ENCODE results near the gene C13orf42.
A peak's percentile ranks its signal among the peaks of the same experiment; 100 is the strongest.

Gene C13orf42

GRCh38 chr13:51111174-51111573 is at the start of gene C13orf42:
Gene C13orf42, minus strand, starts transcription at chr13:51111274. Its CDS starts 65 bp downstream, at chr13:51111209.
- no peak for DNase-seq (ENCODE audit: low read depth in 2 of 2)

- DNase-seq (ENCODE audit: low read depth in 2 of 2): no peak
Measured at GRCh38 chr13:51158880-51159518, 47.9 kb upstream of the C13orf42 start.

- no peak for DNase-seq (ENCODE audit: low read depth in 2 of 2)
Measured at GRCh38 chr13:51158365-51158764, 47.3 kb upstream of the C13orf42 start.

- no peak for DNase-seq (ENCODE audit: low read depth in 2 of 2)
Measured at GRCh38 chr13:51156648-51157047, 45.6 kb upstream of the C13orf42 start.

- DNase-seq (ENCODE audit: low read depth in 2 of 2): no peak
Measured at GRCh38 chr13:51155776-51156515, 44.9 kb upstream of the C13orf42 start.

GRCh38 chr13:51155161-51155560 is 44.1 kb upstream of the C13orf42 start:
- DNase-seq (ENCODE audit: low read depth in 2 of 2): no peak

- no peak for DNase-seq (ENCODE audit: low read depth in 2 of 2)
Measured at GRCh38 chr13:51154029-51154555, 43.0 kb upstream of the C13orf42 start.

- no peak for DNase-seq (ENCODE audit: low read depth in 2 of 2)
Measured at GRCh38 chr13:51153527-51153926, 42.5 kb upstream of the C13orf42 start.

- DNase-seq (ENCODE audit: low read depth in 2 of 2): no peak
Measured at GRCh38 chr13:51152701-51153100, 41.6 kb upstream of the C13orf42 start.

- DNase-seq (ENCODE audit: low read depth in 2 of 2): no peak
Measured at GRCh38 chr13:51151463-51151862, 40.4 kb upstream of the C13orf42 start.

- peak; percentile 23 for DNase-seq (ENCODE audit: low read depth in 2 of 2)
Measured at GRCh38 chr13:51148952-51149573, 38.0 kb upstream of the C13orf42 start.

GRCh38 chr13:51148223-51148951 is 37.3 kb upstream of the C13orf42 start:
- DNase-seq (ENCODE audit: low read depth in 2 of 2): no peak

- DNase-seq (ENCODE audit: low read depth in 2 of 2): no peak
Measured at GRCh38 chr13:51147732-51148131, 36.7 kb upstream of the C13orf42 start.

- DNase-seq (ENCODE audit: low read depth in 2 of 2): no peak
Measured at GRCh38 chr13:51146667-51147066, 35.6 kb upstream of the C13orf42 start.

- DNase-seq (ENCODE audit: low read depth in 2 of 2): no peak
Measured at GRCh38 chr13:51137250-51137649, 26.2 kb upstream of the C13orf42 start.

- DNase-seq (ENCODE audit: low read depth in 2 of 2): no peak
Measured at GRCh38 chr13:51136276-51136980, 25.4 kb upstream of the C13orf42 start.

GRCh38 chr13:51134763-51135365 is 23.8 kb upstream of the C13orf42 start:
- DNase-seq (ENCODE audit: low read depth in 2 of 2): no peak

- no peak for DNase-seq (ENCODE audit: low read depth in 2 of 2)
Measured at GRCh38 chr13:51130348-51130747, 19.3 kb upstream of the C13orf42 start.

GRCh38 chr13:51125495-51126226 is 14.6 kb upstream of the C13orf42 start:
- peak; percentile 14 to 17 for DNase-seq (ENCODE audit: low read depth in 2 of 2)

- DNase-seq (ENCODE audit: low read depth in 2 of 2): no peak
Measured at GRCh38 chr13:51122868-51123566, 11.9 kb upstream of the C13orf42 start.

Measured in fibroblast of skin of left biceps (primary cell).